ENCODE measurements around the gene PPP1R15B.

PPP1R15B gene

DNA sequence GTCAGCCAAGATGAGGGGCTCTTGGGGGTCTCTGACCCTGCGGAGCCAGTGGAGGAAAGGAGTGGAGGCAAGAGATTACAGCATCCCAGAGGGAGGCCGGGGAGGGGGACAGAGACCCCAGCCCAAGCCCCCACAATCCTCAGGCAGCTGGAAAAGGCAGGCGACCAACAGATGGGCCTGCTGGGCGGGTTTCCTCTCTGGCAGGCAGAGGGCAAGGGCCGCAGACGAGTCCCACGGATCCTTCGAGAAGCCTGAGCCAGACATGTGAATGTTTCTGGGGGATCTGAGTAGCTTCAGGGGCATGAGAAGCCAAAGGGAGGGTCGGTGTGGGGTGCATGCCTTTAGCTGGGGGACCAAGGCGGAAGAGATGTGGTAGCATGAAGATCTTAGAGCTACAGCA, 49.8 kb downstream of the PPP1R15B start:
- DNase-seq: no peak

DNA sequence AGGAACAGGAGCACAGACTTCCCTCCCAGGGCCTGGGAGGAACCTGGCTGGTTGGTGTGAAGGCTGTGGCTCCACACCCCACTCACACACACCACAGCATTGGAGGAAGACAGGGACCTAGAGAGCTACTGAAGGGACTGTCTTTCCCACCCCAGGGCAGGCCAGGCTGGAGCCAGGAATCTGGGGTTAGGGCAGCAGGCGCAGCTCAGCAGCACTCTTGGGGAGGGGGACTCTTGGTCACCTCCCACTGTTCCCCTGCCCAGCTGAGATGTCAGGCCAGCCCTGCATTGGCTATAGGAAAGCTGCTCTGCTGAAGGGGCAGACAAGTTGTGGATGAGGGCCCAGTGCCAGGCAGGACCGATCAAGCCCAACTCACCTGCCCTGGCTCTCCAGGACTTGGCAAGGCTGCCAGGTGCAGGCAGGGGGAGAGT, 50.3 kb downstream of the PPP1R15B start:
- DNase-seq: no peak

DNA sequence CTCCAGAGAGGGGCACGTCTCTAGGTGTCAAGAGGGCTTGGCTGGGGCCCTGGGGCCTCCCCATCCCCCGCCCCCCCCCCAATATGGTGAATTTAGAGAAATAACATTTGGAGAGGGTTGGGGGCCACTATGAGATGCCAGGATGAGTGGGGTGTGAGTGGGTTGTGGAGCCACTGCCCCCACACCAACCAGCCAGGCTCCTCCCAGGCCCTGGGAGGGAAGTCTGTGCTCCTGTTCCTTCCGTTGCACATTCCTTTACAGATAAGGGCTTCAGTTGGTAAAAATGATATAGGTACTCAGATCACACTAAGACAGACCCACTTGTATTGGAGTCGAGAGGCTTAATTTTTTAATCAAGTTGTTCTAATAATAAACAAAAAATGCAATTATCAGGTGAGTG, 51.3 kb downstream of the PPP1R15B start:
- DNase-seq: no peak

DNA sequence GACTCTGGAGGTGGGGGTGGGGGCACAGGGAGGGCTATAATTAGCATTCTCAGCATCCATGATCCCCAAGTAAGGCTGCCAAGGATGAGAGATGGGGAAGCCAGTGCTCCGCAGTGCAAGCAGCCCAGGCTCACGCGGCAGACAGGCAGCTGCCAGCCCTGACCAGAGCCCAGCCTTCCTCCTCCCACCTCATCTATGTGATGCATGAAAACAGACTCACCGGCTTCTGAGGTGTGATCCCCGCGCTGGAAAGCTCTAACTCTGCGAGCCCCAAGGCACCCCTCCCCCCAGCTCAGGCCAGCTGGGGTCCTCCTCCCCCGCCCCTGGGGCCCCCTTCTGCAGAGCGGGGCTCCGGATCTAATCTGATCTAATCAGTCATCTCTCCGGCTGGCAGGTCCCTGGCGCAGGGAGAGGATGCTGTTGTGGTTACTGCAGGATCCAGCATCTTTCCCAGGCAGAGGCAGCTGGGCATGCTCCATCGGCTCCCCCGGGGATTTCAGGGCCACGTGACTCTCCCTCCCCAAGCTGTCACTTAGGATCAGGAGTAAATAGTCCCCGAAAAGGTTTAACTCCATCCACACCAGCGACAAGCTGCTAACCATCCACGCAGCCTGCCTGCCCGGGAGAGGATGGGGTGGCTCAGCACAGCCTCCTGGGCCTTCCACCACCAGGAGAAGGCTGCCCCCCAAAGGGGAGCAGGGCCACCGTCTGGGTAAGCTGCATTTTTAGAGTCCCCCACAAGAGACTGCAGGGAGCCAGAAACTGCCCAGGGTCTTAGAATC, 52.0 kb downstream of the PPP1R15B start, which contains the start of gene PLEKHA6:
PLEKHA6 (minus strand) TSS at position 456 of the 782 bp plus-strand sequence. CDS start 86,202 bp downstream, outside the sequence.
- DNase-seq: no peak

DNA sequence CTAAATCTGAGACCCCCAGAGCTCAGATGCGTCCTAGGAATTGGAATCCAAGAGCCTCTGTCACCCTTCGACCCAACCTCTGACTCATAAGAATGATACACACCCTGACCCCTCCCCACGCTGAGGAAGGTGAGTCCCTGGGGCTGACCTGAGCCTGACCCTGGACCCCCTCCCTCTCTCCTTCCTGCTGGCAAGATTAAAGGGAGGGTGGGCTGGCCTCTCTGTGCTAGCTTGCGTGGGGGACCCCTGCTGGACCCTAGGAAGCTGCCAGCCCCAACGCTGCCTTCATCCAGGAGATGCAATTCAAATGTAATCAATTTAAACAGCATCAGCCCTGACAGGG, 52.5 kb downstream of the PPP1R15B start:
- DNase-seq: no peak

DNA sequence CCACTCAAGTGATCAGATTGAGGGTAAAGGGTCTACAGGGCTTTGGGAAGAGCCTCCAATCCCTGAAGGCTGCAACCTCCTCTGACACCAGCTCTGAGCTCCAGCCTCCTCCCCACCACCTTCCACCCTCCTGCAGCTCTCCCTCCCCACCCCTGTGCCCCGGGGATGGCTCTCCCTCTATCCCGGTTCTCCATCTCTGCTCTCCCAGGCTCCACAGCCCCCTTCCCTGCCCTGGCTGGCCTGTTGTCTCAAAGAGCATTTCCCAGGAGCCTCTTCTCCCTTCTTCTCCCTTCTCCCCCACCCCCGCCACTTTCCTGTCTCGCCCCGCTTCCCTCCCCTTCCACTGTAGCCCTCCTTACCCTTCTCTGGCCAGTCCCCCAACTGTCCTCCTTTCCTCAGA, 53.0 kb downstream of the PPP1R15B start:
- no peak for DNase-seq

DNA sequence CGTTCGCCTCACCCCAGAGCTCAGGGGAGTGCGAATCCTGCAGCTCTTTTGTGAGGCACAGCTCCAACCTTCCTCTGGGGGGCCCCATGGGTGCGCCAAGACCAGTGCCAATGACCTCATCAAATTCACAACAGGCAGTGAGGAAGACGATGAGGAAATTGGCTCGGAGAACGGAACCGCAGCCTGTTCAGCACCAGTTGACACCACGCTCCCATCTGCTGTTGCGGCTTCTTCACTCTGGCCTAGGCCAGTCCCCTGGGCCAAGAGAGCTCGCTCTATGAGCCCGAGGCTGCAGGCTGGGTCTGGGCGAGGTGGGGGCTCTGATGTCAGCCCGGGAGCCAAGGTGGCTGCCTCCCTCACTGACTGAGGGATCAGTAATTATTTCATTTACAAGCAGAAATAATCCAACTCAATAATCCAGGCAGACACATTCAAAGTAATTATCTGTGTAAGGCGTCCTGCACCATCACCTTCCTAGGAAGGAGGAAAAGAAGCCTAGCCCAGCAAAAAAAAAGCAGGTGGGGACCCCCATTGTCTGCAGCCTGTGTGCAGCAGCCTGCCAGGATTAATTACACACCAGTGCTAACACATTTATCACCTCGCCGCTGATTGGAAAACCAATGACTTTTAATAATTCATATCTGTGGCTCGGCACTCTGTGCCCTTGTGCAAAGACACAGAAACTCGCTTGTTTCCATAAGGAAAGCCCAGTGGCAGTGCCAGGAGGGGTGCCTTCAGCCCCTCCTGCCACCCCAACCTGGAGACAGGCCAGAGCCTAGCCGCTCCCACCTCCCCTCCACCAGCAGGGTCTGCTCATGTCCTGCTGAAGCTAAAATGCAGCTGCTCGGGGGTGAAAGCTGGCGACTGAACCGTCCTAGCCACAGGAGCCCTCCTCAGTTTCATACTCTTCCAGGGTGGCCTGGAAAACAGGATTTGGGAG, 53.8 kb downstream of the PPP1R15B start:
- no peak for DNase-seq

DNA sequence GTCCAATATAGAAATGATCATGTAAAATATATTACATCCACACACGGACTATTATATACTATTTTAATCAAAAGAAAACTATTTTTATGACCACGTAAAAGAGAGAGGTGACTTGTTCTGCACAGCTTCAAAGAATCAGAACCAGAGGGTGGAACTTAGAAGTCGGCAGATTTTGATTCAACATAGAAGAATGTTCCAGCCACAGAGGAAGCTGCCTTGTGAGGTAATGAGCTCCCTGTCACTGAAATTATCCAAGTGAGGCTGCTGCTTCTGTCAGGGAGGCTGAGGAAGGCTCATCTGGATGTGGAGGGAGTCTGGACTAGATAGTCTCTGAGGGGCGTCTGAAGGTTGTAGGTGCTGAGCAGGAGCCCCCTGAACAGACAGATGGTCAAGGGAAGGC, 54.6 kb downstream of the PPP1R15B start:
- DNase-seq: no peak

DNA sequence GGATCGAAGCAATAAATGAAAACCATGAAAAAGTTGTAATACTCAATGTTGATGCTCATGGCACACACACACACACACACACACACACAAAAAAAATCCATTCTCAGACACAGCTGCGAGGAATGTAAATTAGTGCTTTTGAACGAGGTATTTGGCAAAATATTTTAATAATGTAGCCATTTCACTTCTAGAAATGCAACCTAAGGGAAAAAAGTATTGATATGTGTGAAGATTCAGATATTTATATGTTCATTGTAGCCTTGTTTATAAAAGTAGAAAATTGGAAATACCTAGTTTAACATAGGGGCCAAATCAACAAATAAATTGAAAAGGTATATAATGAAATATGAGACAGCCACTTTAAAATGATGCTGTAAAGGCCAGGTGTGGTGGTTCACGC, 55.7 kb downstream of the PPP1R15B start:
- DNase-seq: no peak

DNA sequence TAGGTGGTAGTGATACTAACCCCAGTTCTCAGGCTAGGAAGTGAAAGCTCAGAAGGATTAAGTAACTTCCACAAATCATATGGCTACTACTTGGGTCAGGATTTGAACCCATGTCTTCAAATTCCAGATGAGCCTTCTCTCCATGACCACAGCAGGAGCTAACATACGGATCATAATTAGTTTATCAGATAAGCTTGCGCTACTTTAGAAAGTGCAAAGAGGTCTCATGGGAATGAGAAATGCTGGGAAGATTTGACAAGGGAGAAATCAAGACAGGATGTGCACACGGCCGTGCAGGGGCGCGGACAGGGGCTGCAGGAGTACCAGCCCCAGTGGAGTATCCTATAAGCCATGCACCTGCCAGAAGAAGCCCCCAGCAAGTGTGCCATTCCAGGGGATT, 57.0 kb downstream of the PPP1R15B start:
- no peak for DNase-seq

All from activated CD4-positive, CD25-positive, alpha-beta regulatory T cell (primary cell).